ENCODE measurements around the gene STUM. TPM values are rescaled to one million over a fixed set of nuclear protein-coding genes. Genes with fewer than 3 reads are reported as not detected.
"Not testable (repeated sequence)": the region's sequence is repeated elsewhere in the genome, so short reads cannot be mapped to it uniquely, and the experiment has no call there.

STUM gene
- total RNA-seq, 1 experiment from 2014 or later = 0.32 TPM

- DNase-seq (ENCODE audit: low read depth, low spot score) = no peak
- in situ Hi-C loops (cut with HindIII; ENCODE audit: low pct_unique_long_range_greater_than_20kb, low sequenced_read_pairs) = no loop called here
Observed at GRCh38 chr1:226634611-226635246, 86.2 kb downstream of the STUM start.

GRCh38 chr1:226635456-226635941 lies 86.9 kb downstream of the STUM start:
- in situ Hi-C loops (cut with HindIII; ENCODE audit: low pct_unique_long_range_greater_than_20kb, low sequenced_read_pairs) = no loop called here
- DNase-seq (ENCODE audit: low read depth, low spot score) = no peak

- in situ Hi-C loops (cut with HindIII; ENCODE audit: low pct_unique_long_range_greater_than_20kb, low sequenced_read_pairs) = no loop called here
- DNase-seq (ENCODE audit: low read depth, low spot score) = no peak
Observed at GRCh38 chr1:226636847-226637096, 88.2 kb downstream of the STUM start.

GRCh38 chr1:226637147-226637935 lies 88.8 kb downstream of the STUM start:
- in situ Hi-C loops (cut with HindIII; ENCODE audit: low pct_unique_long_range_greater_than_20kb, low sequenced_read_pairs) = no loop called here

GRCh38 chr1:226638001-226638601 lies 89.5 kb downstream of the STUM start:
- in situ Hi-C loops (cut with HindIII; ENCODE audit: low pct_unique_long_range_greater_than_20kb, low sequenced_read_pairs) = no loop called here
- no peak for DNase-seq (ENCODE audit: low read depth, low spot score)

More at GRCh38 chr1:226637147-226637935, 88.8 kb downstream of the STUM start:
- DNase-seq (ENCODE audit: low read depth, low spot score) = peak; percentile 64

- in situ Hi-C loops (cut with HindIII; ENCODE audit: low pct_unique_long_range_greater_than_20kb, low sequenced_read_pairs) = no loop called here
- no peak for DNase-seq (ENCODE audit: low read depth, low spot score)
Observed at GRCh38 chr1:226638608-226639007, 90.0 kb downstream of the STUM start.

- DNase-seq (ENCODE audit: low read depth, low spot score); in situ Hi-C loops (cut with HindIII; ENCODE audit: low pct_unique_long_range_greater_than_20kb, low sequenced_read_pairs): not testable (repeated sequence)
Observed at GRCh38 chr1:226639206-226639605, 90.6 kb downstream of the STUM start.

- in situ Hi-C loops (cut with HindIII; ENCODE audit: low pct_unique_long_range_greater_than_20kb, low sequenced_read_pairs) = no loop called here
- no peak for DNase-seq (ENCODE audit: low read depth, low spot score)
Observed at GRCh38 chr1:226639631-226640061, 91.1 kb downstream of the STUM start.

GRCh38 chr1:226640321-226641136 lies 92.0 kb downstream of the STUM start:
- DNase-seq (ENCODE audit: low read depth, low spot score) = no peak
- in situ Hi-C loops (cut with HindIII; ENCODE audit: low pct_unique_long_range_greater_than_20kb, low sequenced_read_pairs) = no loop called here

- in situ Hi-C loops (cut with HindIII; ENCODE audit: low pct_unique_long_range_greater_than_20kb, low sequenced_read_pairs) = no loop called here
- no peak for DNase-seq (ENCODE audit: low read depth, low spot score)
Observed at GRCh38 chr1:226641671-226642231, 93.2 kb downstream of the STUM start.

GRCh38 chr1:226642421-226642820 lies 93.9 kb downstream of the STUM start:
- DNase-seq (ENCODE audit: low read depth, low spot score) = no peak
- in situ Hi-C loops (cut with HindIII; ENCODE audit: low pct_unique_long_range_greater_than_20kb, low sequenced_read_pairs) = no loop called here

GRCh38 chr1:226643177-226643576 lies 94.6 kb downstream of the STUM start:
- DNase-seq (ENCODE audit: low read depth, low spot score) = no peak
- in situ Hi-C loops (cut with HindIII; ENCODE audit: low pct_unique_long_range_greater_than_20kb, low sequenced_read_pairs) = no loop called here

GRCh38 chr1:226643611-226644540 lies 95.3 kb downstream of the STUM start:
- in situ Hi-C loops (cut with HindIII; ENCODE audit: low pct_unique_long_range_greater_than_20kb, low sequenced_read_pairs) = no loop called here
- no peak for DNase-seq (ENCODE audit: low read depth, low spot score)

- in situ Hi-C loops (cut with HindIII; ENCODE audit: low pct_unique_long_range_greater_than_20kb, low sequenced_read_pairs) = no loop called here
- no peak for DNase-seq (ENCODE audit: low read depth, low spot score)
Observed at GRCh38 chr1:226644541-226645176, 96.1 kb downstream of the STUM start.

- no peak for DNase-seq (ENCODE audit: low read depth, low spot score)
- in situ Hi-C loops (cut with HindIII; ENCODE audit: low pct_unique_long_range_greater_than_20kb, low sequenced_read_pairs) = no loop called here
Observed at GRCh38 chr1:226645279-226645976, 96.9 kb downstream of the STUM start.

Data from SK-MEL-5 (cell line).